Thyroid gland (tissue), 4 donors: ENCODE data around the gene KANSL1L.

Experiments
- POLR2A ChIP-seq, 2 donors: fragments of 450-650 bp; IDR thresholded peaks; one replicate each; pipeline ENCODE4 v1.6.1; 2017; ENCODE audit warnings: antibody characterized with exemption in 2 of 2, mild to moderate bottlenecking in 2 of 2, moderate library complexity in 1 of 2
- TF ChIP-seq, protein P1 (sequence below), 6 experiments: fragments of 200-600 bp in 3 of 6; fragments of 450-650 bp in 3 of 6; sonication (generic) in 3 of 6; IDR thresholded peaks; one replicate each; pipeline ENCODE4 v1.5.1; 2016 to 2019; ENCODE audit warnings: antibody characterized with exemption in 6 of 6, mild to moderate bottlenecking in 2 of 6, inconsistent platforms in 1 of 6, moderate library complexity in 1 of 6

DNA sequence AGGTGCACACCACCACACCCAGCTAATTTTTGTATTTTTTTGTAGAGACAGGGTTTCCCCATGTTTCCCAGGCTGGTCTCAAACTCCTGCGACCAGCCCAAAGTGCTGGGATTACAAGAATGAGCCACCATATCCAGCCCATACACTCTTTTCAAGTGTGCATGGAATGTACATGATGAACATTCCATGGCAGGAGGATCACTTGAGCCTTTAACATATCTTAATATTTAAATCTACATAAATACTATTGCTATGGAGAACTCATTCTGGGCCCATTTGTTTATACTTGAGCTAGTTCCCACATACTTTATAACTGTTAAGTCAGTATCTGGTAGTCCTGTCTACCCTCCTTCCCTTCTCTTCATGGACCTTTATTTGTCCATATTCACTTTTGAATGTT, 120.3 kb downstream of the KANSL1L start:
- TF ChIP-seq POLR2A (IDR thresholded peaks at IDR 0.05): no peak
- TF ChIP-seq, protein P1, sequence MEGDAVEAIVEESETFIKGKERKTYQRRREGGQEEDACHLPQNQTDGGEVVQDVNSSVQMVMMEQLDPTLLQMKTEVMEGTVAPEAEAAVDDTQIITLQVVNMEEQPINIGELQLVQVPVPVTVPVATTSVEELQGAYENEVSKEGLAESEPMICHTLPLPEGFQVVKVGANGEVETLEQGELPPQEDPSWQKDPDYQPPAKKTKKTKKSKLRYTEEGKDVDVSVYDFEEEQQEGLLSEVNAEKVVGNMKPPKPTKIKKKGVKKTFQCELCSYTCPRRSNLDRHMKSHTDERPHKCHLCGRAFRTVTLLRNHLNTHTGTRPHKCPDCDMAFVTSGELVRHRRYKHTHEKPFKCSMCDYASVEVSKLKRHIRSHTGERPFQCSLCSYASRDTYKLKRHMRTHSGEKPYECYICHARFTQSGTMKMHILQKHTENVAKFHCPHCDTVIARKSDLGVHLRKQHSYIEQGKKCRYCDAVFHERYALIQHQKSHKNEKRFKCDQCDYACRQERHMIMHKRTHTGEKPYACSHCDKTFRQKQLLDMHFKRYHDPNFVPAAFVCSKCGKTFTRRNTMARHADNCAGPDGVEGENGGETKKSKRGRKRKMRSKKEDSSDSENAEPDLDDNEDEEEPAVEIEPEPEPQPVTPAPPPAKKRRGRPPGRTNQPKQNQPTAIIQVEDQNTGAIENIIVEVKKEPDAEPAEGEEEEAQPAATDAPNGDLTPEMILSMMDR (IDR thresholded peaks at IDR 0.05): no peak
